GM12878 (cell line): ENCODE measurements around the gene UACA. TPM values are rescaled to one million over a fixed set of nuclear protein-coding genes. Genes with fewer than 3 reads are reported as not detected.

Experiments
- ATAC-seq: fragments of 200-7000 bp; cut with Tn5 transposase; 3 replicates; pipeline ENCODE4 v1.9.1; 2020; ENCODE audit warnings: mild to moderate bottlenecking, moderate library complexity
- BruUV-seq: library from RNA; stranded (reverse); fragments of 400-500 nt; replicated peaks from 2 replicates; lab custom pipeline; 2021; lab: Mats Ljungman, UMichigan
- CTCF ChIA-PET: fragments of 300-600 bp; sonication (Branson Sonifier 250); formaldehyde crosslinking; extraction: SDS; loops from one replicate; lab custom pipeline; 2021; ENCODE audit warnings: inconsistent platforms; lab: Yijun Ruan, JAX
- POLR2A ChIA-PET: fragments of 350-600 bp; formaldehyde crosslinking; extraction: SDS; loops from one replicate; lab custom pipeline; 2021; ENCODE audit warnings: inconsistent platforms; lab: Charles Lee
- RAD21 ChIA-PET: fragments of 300-600 bp; sonication (Branson Sonifier 250); formaldehyde crosslinking; loops from one replicate; lab custom pipeline; 2023; ENCODE audit warnings: antibody characterized with exemption; ENCODE audit not compliant: unreplicated experiment; lab: Charles Lee
- SMC1A ChIA-PET: fragments of 300-600 bp; sonication (Branson Sonifier 250); formaldehyde crosslinking; loops from one replicate; lab custom pipeline; 2023; ENCODE audit not compliant: unreplicated experiment, uncharacterized antibody; lab: Charles Lee
- DNase-seq: peaks from one replicate; pipeline ENCODE4 v3.0.0-alpha.2; 2011; ENCODE audit warnings: low read depth, low spot score
- FAIRE-seq: peaks from 3 replicates; lab custom pipeline; 2011; peaks lifted over from hg19 to GRCh38; lab: Jason Lieb, UNC
- H2AFZ ChIP-seq: 2 replicates; pipeline ENCODE4 v1.6.0; 2011; ENCODE audit warnings: low read depth, low read length, control low read depth; ENCODE audit not compliant: control insufficient read depth
- H3K27ac ChIP-seq: 2 replicates; pipeline ENCODE4 v1.5.1; 2011; ENCODE audit warnings: control low read depth; ENCODE audit not compliant: control insufficient read depth, insufficient read depth
- H3K27me3 ChIP-seq, 2 experiments: replicated peaks in 1 of 2; 2 replicates each; pipeline versions ENCODE4 v1.6.0 to v1.6.1; 2011; ENCODE audit warnings: low read length in 1 of 2; ENCODE audit not compliant: control insufficient read depth in 2 of 2, insufficient read depth in 2 of 2
- H3K36me3 ChIP-seq, 2 experiments: 2 replicates each; pipeline ENCODE4 v1.5.1; 2011; ENCODE audit warnings: low read length in 1 of 2; ENCODE audit not compliant: control insufficient read depth in 2 of 2, insufficient read depth in 2 of 2
- H3K4me1 ChIP-seq: 2 replicates; pipeline ENCODE4 v1.6.1; 2011; ENCODE audit warnings: mild to moderate bottlenecking, low read length, moderate library complexity, mixed read lengths; ENCODE audit not compliant: control insufficient read depth, insufficient read depth
- H3K4me2 ChIP-seq: 2 replicates; pipeline ENCODE4 v1.6.0; 2011; ENCODE audit warnings: control low read depth; ENCODE audit not compliant: control insufficient read depth, insufficient read depth
- H3K4me3 ChIP-seq: fragments of 200-600 bp; sonication (generic); 2 replicates; pipeline ENCODE4 v1.5.1; 2016
- H3K79me2 ChIP-seq: 2 replicates; pipeline ENCODE4 v1.6.0; 2011; ENCODE audit warnings: low read length; ENCODE audit not compliant: control insufficient read depth, insufficient read depth
- H3K9ac ChIP-seq: 2 replicates; pipeline ENCODE4 v1.8.0; 2011; ENCODE audit warnings: low read length, control low read depth, mixed read lengths; ENCODE audit not compliant: control insufficient read depth, insufficient read depth
- H3K9me3 ChIP-seq: replicated peaks from 3 replicates; pipeline ENCODE4 v1.5.1; 2011; ENCODE audit warnings: mild to moderate bottlenecking, low read length; ENCODE audit not compliant: control insufficient read depth, insufficient read depth
- H4K20me1 ChIP-seq: 2 replicates; pipeline ENCODE4 v1.6.0; 2011; ENCODE audit not compliant: control insufficient read depth, insufficient read depth
- CBX3 ChIP-seq: fragments of 200-600 bp; sonication (generic); IDR thresholded peaks from 2 replicates; pipeline ENCODE4 v1.6.1; 2016; ENCODE audit warnings: low read depth, borderline replicate concordance
- CHD2 ChIP-seq: IDR thresholded peaks from 2 replicates; pipeline ENCODE4 v1.6.1; 2011; ENCODE audit warnings: low read depth, low read length, improper control_type of control experiment, borderline replicate concordance
- HSF1 ChIP-seq: fragments of 150-350 bp; IDR thresholded peaks from 2 replicates; pipeline ENCODE4 v1.6.1; 2014; ENCODE audit warnings: mild to moderate bottlenecking, low read depth, low read length
- NFIC ChIP-seq: IDR thresholded peaks from 2 replicates; pipeline ENCODE4 v1.6.1; 2012; ENCODE audit warnings: low read depth, mild to moderate bottlenecking, inconsistent platforms, low read length, moderate library complexity
- ZBTB11 ChIP-seq: fragments of 450-650 bp; formaldehyde crosslinking; IDR thresholded peaks from 2 replicates; pipeline ENCODE4 v1.5.0; 2022; ENCODE audit warnings: mild to moderate bottlenecking, missing genetic modification characterization
- WGBS: methylation state at CpG from one replicate; pipeline ENCODE4 v1.1.6; 2016; ENCODE audit warnings: low lambda C conversion rate; ENCODE audit not compliant: insufficient replicate concordance, insufficient coverage; ENCODE audit errors: missing lambda C conversion rate; 5-methylcytosine and 5-hydroxymethylcytosine counted together
- in situ Hi-C: fragments of 300-500 bp; cut with MboI; formaldehyde crosslinking; loops from 9 replicates; pipeline ENCODE4 v1.14.3; 2018; ENCODE audit warnings: mixed read lengths
- intact Hi-C: fragments of 100-400 bp; cut with micrococcal nuclease; formaldehyde crosslinking; loops from one replicate; pipeline ENCODE4 v1.14.2; 2022; ENCODE audit not compliant: unreplicated experiment
- polyA plus RNA-seq, 11 experiments: library from polyadenylated mRNA; depleted of rRNA in 4 of 11; unstranded in 6 of 11; stranded (reverse) in 5 of 11; fragments of >200 nt; fragmentation: Nextera tagmentation in 4 of 11; fragmentation: Illumina TruSeq in 1 of 11; extraction: Ambion mirVana in 4 of 11; extraction: Trizol in 1 of 11; gene quantifications; 1 replicate in 1 of 11; 2 replicates in 10 of 11; pipeline versions ENCODE4 v1.2.1 to v1.2.3, GENCODE V29; 2011 to 2016; ENCODE audit warnings: inconsistent platforms in 2 of 11, missing spikeins in 2 of 11, low read depth in 1 of 11
- total RNA-seq, 4 experiments: library from RNA; depleted of rRNA in 3 of 4; stranded (reverse); fragments of >200 nt in 3 of 4; fragmentation: Illumina TruSeq in 1 of 4; extraction: Trizol in 1 of 4; gene quantifications; 2 replicates each; pipeline versions ENCODE4 v1.2.1 to v1.2.3, GENCODE V29; 2013 to 2021

The UACA gene
- total and polyA plus RNA-seq, 10 of the 15 experiments (the other 5 are each of a cell fraction or from before 2014, with no cell fraction given) = 0.30 to 4.0 (median 2.0) TPM

GRCh38 chr15:70643106-70643782 lies 120.1 kb downstream of the UACA start:
- TF ChIP-seq NFIC (no peak), CHD2 (no peak), HSF1 (no peak), ZBTB11 (CRISPR knock-in tag) (no peak), CBX3 (no peak)
- peaks cover 0 to 4% of the 10 kb centered on the region in 2 experiments; a peak in 2 of 4 replicates for H3K27me3 ChIP-seq
- BruUV-seq = no TSS peak
- H3K4me1 ChIP-seq = no peaks in the 10 kb centered on the region
- no peaks in the 10 kb centered on the region for H3K79me2 ChIP-seq
- ChIA-PET SMC1A (no interaction called here), POLR2A (no interaction called here), RAD21 (no interaction called here), CTCF (no interaction called here)
- no peaks in the 10 kb centered on the region for H4K20me1 ChIP-seq
- ATAC-seq (no peak), FAIRE-seq (no peak), DNase-seq (no peak)
- WGBS = 9% methylated on average over 8 of the region's 8 CpGs
- no peak overlapping the region for H3K4me3 ChIP-seq
- intact Hi-C loops (no loop called here), in situ Hi-C loops (no loop called here)
- H3K36me3 ChIP-seq = no peaks in the 10 kb centered on the region
- no peak overlapping the region for H2AFZ ChIP-seq
- no peak overlapping the region for H3K27ac ChIP-seq
- H3K4me2 ChIP-seq = no peak overlapping the region
- H3K9me3 ChIP-seq = no peaks in the 10 kb centered on the region
- no peak overlapping the region for H3K9ac ChIP-seq
